Cardiac ventricle fibroblast (primary cell): ENCODE data around the gene WNK2. TPM values are rescaled to one million over a fixed set of nuclear protein-coding genes. Genes with fewer than 3 reads are reported as not detected.

Source experiments
- total RNA-seq: library from RNA; depleted of rRNA; stranded (reverse); fragments of >200 nt; gene quantifications from 2 replicates; pipeline ENCODE4 v1.2.3, GENCODE V29; 2015

WNK2 gene
- not detected in 2 replicates for total RNA-seq

DNA sequence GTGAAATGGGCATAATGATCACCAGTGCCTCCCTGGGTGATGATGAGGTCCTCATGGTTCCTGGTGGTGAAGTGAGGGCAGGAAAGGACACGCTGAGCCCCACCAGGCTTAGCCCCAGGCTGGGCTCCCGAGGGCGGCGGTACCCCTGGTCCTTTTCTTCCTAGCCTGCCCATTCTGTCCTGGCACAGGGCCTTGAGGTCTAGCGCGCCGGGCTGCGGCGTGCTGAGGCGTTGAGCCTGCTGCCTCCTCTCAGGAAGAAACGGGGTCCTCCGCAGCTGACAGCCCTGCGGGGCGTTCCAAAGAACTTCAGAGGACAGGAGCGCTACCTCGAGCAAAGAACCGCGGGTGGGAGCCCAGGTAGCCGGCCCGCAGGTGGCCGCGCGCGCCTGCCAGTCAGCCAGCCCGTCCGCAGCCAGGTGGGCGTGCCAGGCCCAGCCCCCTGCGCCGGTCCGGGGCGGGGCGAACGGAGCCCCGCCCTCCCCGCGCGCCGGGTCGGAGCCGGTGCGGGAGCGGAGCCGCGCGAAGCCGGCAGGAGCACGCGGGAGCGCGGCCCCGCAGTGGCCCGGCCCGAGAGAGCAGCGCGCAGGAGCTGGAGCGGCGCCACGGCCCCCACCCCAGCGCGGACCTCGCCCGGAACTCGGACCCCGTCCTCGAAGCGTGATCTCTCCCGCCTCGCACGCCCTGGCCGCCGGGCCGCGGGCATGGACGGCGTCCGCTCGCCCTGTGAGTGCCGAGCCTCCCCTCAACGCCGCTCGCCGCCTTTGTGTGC is at the start of gene WNK2:
Gene WNK2 (plus strand): TSS at position 477 of the 769 bp plus-strand sequence. CDS start 791 bp downstream, outside the sequence.

Other genes starting within 250 kb of the WNK2 start
- gene FGD3, start 236.6 kb upstream of the WNK2 start, total RNA-seq, result not detected in 2 replicates
- 1.9 and 2.1 TPM in 2 replicates for gene SUSD3, start 125.4 kb upstream of the WNK2 start, total RNA-seq
- 56.8 and 59.7 TPM in 2 replicates for gene CARD19, start 87.9 kb upstream of the WNK2 start, total RNA-seq
- 25.8 and 31.6 TPM in 2 replicates for gene NINJ1, start 49.9 kb upstream of the WNK2 start, total RNA-seq